H1 (cell line): Measurements from ENCODE around the gene KLK6. TPM values are rescaled to one million over a fixed set of nuclear protein-coding genes. Genes with fewer than 3 reads are reported as not detected.

Experiments
- CHD1 ChIP-seq: IDR thresholded peaks from 2 replicates; pipeline ENCODE4 v1.6.1; 2012; ENCODE audit warnings: low read depth, low read length, improper control_type of control experiment
- KDM1A ChIP-seq: fragments of 200-600, 300-600 bp; sonication (generic); IDR thresholded peaks from 2 replicates; pipeline ENCODE4 v1.7.1; 2016; ENCODE audit warnings: mild to moderate bottlenecking, low read length, borderline replicate concordance
- NANOG ChIP-seq: IDR thresholded peaks from 2 replicates; pipeline ENCODE4 v1.6.1; 2011; ENCODE audit warnings: low read length, low read depth, mild to moderate bottlenecking, inconsistent platforms; ENCODE audit not compliant: insufficient read depth, poor library complexity, severe bottlenecking
- SAP30 ChIP-seq: fragments of 300-600 bp; sonication (generic); IDR thresholded peaks from 2 replicates; pipeline ENCODE4 v1.7.1; 2012; ENCODE audit warnings: low read length, moderate library complexity, mild to moderate bottlenecking, inconsistent platforms; ENCODE audit not compliant: insufficient read depth, insufficient replicate concordance
- SUZ12 ChIP-seq: fragments of 200-600 bp; sonication (generic); IDR thresholded peaks from 2 replicates; pipeline ENCODE4 v1.6.1; 2012; ENCODE audit warnings: mild to moderate bottlenecking, inconsistent platforms, low read length, moderate library complexity, mixed read lengths
- polyA plus RNA-seq, 7 experiments: library from polyadenylated mRNA; depleted of rRNA in 3 of 7; stranded (reverse) in 5 of 7; unstranded in 2 of 7; fragments of >200 nt in 5 of 7; fragments of 200-250 nt in 2 of 7; gene quantifications; 1 replicate in 5 of 7; 2 replicates in 1 of 7; 4 replicates in 1 of 7; pipeline versions ENCODE4 v1.2.1 to v1.2.3, GENCODE V29; 2011 to 2013; ENCODE audit warnings: missing spikeins in 2 of 7, mixed read lengths in 2 of 7
- total RNA-seq: library from RNA; stranded (reverse); fragmentation: NEBNext Ultra II Directional; extraction: Animal tissue kit (Norgen Biotek cat#: 25700); gene quantifications from 2 replicates; pipeline ENCODE4 v1.2.1, GENCODE V29; 2021

KLK6 gene
- total and polyA plus RNA-seq, 2 of the 8 experiments (the other 6 are each of a cell fraction or from before 2014, with no cell fraction given): 0.69 to 3.2 TPM

DNA sequence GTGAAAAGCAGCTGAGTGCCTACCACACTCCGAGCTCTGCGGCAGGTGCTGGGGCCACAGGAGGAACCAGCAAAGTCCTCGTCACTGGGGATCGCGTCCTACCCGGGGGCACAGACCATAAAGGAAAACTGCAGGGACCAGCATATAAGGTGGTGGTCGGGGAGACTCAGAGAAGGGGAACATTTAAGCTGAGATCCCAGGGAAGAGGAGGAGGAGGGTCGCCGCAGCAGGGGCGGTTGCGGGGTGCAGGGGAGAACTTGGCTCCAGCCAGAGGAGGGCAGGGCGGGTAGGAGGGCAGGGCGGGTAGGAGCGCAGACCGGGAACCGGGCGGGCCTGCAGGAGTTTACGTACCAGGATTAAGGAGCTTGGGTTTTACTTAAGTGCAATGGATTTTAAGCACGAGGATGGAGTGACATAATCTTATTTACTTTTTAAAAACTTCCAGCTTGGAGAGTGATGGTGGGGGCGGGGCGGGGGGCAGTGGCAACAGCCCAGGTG lies 57.2 kb downstream of the KLK6 start (continued):
- TF ChIP-seq NANOG (no peak), SUZ12 (peak; percentile 60), SAP30 (no peak), CHD1 (no peak), KDM1A (no peak)
